Measurements from ENCODE around the gene PLK2. TPM values are rescaled to one million over a fixed set of nuclear protein-coding genes. Genes with fewer than 3 reads are reported as not detected.

PLK2 gene
- total and polyA plus RNA-seq, 9 of the 15 experiments (the other 6 are each of a cell fraction or from before 2014, with no cell fraction given) = 0.58 TPM; not detected in 8

DNA sequence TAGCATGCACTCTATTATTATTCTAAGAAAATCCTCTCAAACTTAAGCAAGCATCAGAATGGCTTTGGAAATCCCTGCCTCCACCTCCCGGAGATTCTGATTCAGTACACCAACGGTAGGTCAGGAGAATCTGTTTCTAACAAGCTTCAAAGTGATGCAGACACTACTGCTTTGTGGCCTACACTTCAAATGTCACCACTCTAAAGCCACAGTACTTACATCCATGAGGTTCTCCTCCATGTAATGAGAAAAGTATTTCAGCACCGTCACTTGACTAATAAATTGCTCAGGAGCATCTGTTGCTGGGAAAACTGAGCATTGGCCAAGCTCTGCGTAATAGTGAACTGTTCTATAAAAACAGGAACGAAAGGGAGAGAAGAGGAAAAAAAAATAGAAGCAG lies 4.8 kb downstream of the PLK2 start (continued):
- TF ChIP-seq, protein P1, sequence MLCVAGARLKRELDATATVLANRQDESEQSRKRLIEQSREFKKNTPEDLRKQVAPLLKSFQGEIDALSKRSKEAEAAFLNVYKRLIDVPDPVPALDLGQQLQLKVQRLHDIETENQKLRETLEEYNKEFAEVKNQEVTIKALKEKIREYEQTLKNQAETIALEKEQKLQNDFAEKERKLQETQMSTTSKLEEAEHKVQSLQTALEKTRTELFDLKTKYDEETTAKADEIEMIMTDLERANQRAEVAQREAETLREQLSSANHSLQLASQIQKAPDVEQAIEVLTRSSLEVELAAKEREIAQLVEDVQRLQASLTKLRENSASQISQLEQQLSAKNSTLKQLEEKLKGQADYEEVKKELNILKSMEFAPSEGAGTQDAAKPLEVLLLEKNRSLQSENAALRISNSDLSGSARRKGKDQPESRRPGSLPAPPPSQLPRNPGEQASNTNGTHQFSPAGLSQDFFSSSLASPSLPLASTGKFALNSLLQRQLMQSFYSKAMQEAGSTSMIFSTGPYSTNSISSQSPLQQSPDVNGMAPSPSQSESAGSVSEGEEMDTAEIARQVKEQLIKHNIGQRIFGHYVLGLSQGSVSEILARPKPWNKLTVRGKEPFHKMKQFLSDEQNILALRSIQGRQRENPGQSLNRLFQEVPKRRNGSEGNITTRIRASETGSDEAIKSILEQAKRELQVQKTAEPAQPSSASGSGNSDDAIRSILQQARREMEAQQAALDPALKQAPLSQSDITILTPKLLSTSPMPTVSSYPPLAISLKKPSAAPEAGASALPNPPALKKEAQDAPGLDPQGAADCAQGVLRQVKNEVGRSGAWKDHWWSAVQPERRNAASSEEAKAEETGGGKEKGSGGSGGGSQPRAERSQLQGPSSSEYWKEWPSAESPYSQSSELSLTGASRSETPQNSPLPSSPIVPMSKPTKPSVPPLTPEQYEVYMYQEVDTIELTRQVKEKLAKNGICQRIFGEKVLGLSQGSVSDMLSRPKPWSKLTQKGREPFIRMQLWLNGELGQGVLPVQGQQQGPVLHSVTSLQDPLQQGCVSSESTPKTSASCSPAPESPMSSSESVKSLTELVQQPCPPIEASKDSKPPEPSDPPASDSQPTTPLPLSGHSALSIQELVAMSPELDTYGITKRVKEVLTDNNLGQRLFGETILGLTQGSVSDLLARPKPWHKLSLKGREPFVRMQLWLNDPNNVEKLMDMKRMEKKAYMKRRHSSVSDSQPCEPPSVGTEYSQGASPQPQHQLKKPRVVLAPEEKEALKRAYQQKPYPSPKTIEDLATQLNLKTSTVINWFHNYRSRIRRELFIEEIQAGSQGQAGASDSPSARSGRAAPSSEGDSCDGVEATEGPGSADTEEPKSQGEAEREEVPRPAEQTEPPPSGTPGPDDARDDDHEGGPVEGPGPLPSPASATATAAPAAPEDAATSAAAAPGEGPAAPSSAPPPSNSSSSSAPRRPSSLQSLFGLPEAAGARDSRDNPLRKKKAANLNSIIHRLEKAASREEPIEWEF (CRISPR knock-in tag; IDR thresholded peaks at IDR 0.05) = no peak

DNA sequence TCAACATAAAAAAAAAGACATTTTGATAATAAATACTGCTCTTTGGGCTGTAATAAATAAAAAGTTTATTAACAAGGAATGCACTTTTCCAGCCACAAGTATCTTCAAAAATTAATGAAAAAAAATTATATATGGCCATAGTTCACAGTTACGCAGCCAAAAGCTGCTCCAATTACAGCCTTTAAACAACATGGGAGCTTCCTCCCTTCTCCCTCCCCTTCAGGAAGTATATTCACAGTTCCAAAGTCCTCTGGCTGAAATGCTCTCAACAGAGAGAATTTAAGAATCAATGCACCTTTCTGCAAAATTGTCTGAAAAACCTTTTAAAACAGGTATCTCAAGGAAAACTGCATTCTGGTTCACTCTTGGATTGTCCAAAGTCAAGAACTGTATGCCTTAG lies 5.9 kb downstream of the PLK2 start:
- no peaks in the 10 kb centered on the region for H3K9me3 ChIP-seq (replicated peaks; ENCODE audit: control insufficient read depth, insufficient read depth, low read depth, low read length)
- H3K4me3 ChIP-seq = no peak overlapping the region
- H3K27ac ChIP-seq (ENCODE audit: extremely low read depth, low read depth, low read length) = no peak overlapping the region
- no peak for DNase-seq (ENCODE audit: extremely low read depth in 1 of 4, low spot score in 3 of 4)
- H4K20me1 ChIP-seq (replicated peaks; ENCODE audit: control insufficient read depth, insufficient read depth, low read length) = no peaks in the 10 kb centered on the region
- ChIA-PET CTCF (ENCODE audit: low intra/inter-chr PET ratio) (no interaction called here), POLR2A (no interaction called here)
- 19% methylated on average over 1 of the region's 1 CpG for WGBS (ENCODE audit: insufficient coverage, low coverage, missing lambda C conversion rate)
- no peak overlapping the region for H2AFZ ChIP-seq (ENCODE audit: low read depth, low read length)
- no TSS peak for BruUV-seq (replicated peaks)
- no peaks in the 10 kb centered on the region for H3K4me1 ChIP-seq (replicated peaks in 1 of 2; ENCODE audit: control insufficient read depth in 2 of 2, insufficient read depth in 2 of 2, low read length in 2 of 2)
- no peak for FAIRE-seq
- no peaks in the 10 kb centered on the region for H3K9me1 ChIP-seq (ENCODE audit: control insufficient read depth, insufficient read depth, low read length)
- intact Hi-C loops (cut with micrococcal nuclease) = no loop called here
- H3K27me3 ChIP-seq (ENCODE audit: control insufficient read depth in 2 of 2, insufficient read depth in 2 of 2, low read length in 2 of 2) = no peaks in the 10 kb centered on the region
- no peak for ATAC-seq
- H3K9ac ChIP-seq (ENCODE audit: insufficient read depth in 1 of 2, low read depth in 2 of 2, low read length in 2 of 2) = no peak overlapping the region
- H3K36me3 ChIP-seq (ENCODE audit: control insufficient read depth, insufficient read depth, low read length) = no peaks in the 10 kb centered on the region
- H3K4me2 ChIP-seq (ENCODE audit: insufficient read depth, low read length) = no peak overlapping the region
- no peaks in the 10 kb centered on the region for H3K79me2 ChIP-seq (ENCODE audit: control insufficient read depth, insufficient read depth, low read length)
- in situ Hi-C loops (cut with MboI) = loop anchor here (25.0 kb wide), 2 partner anchors 667 to 967 kb away; partner anchors contain the start of gene ACTBL2
- TF ChIP-seq, protein P2, sequence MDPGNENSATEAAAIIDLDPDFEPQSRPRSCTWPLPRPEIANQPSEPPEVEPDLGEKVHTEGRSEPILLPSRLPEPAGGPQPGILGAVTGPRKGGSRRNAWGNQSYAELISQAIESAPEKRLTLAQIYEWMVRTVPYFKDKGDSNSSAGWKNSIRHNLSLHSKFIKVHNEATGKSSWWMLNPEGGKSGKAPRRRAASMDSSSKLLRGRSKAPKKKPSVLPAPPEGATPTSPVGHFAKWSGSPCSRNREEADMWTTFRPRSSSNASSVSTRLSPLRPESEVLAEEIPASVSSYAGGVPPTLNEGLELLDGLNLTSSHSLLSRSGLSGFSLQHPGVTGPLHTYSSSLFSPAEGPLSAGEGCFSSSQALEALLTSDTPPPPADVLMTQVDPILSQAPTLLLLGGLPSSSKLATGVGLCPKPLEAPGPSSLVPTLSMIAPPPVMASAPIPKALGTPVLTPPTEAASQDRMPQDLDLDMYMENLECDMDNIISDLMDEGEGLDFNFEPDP (CRISPR knock-in tag; IDR thresholded peaks at IDR 0.05) = no peak
- no peak for TF ChIP-seq POLR3G (IDR thresholded peaks at IDR 0.05; ENCODE audit: extremely low read depth, insufficient read length, insufficient replicate concordance)
- TF ChIP-seq, protein P3, sequence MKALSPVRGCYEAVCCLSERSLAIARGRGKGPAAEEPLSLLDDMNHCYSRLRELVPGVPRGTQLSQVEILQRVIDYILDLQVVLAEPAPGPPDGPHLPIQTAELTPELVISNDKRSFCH (CRISPR knock-in tag; IDR thresholded peaks at IDR 0.05) = no peak
- TF ChIP-seq, protein P3 (tag; IDR thresholded peaks at IDR 0.05) = no peak
- TF ChIP-seq ZBTB7A (IDR thresholded peaks at IDR 0.05; ENCODE audit: borderline replicate concordance, control insufficient read depth, low read depth, low read length) = no peak
- no peak for TF ChIP-seq STAG1 (CRISPR knock-in tag; IDR thresholded peaks at IDR 0.05; ENCODE audit: borderline replicate concordance)
- no peak for TF ChIP-seq PHF20 (IDR thresholded peaks at IDR 0.05; ENCODE audit: partially characterized antibody)
- no peak for TF ChIP-seq ETV1 (tag; conservative IDR thresholded peaks at IDR 0.05; ENCODE audit: low read depth)
- TF ChIP-seq MYC (IDR thresholded peaks at IDR 0.05; ENCODE audit: low read depth, low read length) = no peak
- no peak for TF ChIP-seq MYC (CRISPR knock-in tag; IDR thresholded peaks at IDR 0.05; ENCODE audit: borderline replicate concordance, low read depth)
- no peak for TF ChIP-seq HNRNPL (IDR thresholded peaks at IDR 0.05; ENCODE audit: low read depth, low read length)
